HepG2 (cell line): ENCODE measurements around the gene RAB20. TPM values are rescaled to one million over a fixed set of nuclear protein-coding genes. Genes with fewer than 3 reads are reported as not detected.

Source experiments
- ATAC-seq: fragments of 200-7000 bp; cut with Tn5 transposase; 3 replicates; pipeline ENCODE4 v1.9.1; 2020; ENCODE audit warnings: mild to moderate bottlenecking, moderate library complexity
- BruUV-seq: library from RNA; stranded (reverse); fragments of 400-500 nt; replicated peaks from 2 replicates; lab custom pipeline; 2021; lab: Mats Ljungman, UMichigan
- CTCF ChIA-PET: fragments of 300-600 bp; formaldehyde crosslinking; extraction: SDS; loops from one replicate; lab custom pipeline; 2021; ENCODE audit warnings: low total read pairs, inconsistent platforms, low intra/inter-chr PET ratio; lab: Yijun Ruan, JAX
- POLR2A ChIA-PET: fragments of 350-600 bp; sonication (Branson Sonifier 250); formaldehyde crosslinking; loops from one replicate; lab custom pipeline; 2020; ENCODE audit warnings: antibody characterized with exemption, inconsistent platforms; lab: Yijun Ruan, JAX
- DNase-seq: peaks from one replicate; pipeline ENCODE4 v3.0.0-alpha.2; 2015; ENCODE audit warnings: low spot score
- FAIRE-seq: peaks from 3 replicates; lab custom pipeline; 2011; peaks lifted over from hg19 to GRCh38; lab: Jason Lieb, UNC
- H2AFZ ChIP-seq: one replicate; pipeline ENCODE4 v1.6.1; 2011; ENCODE audit warnings: low read length, inconsistent platforms
- H3K27ac ChIP-seq: fragments of 300-600 bp; 3 replicates; pipeline ENCODE4 v1.8.0; 2011; ENCODE audit warnings: mixed run types, mild to moderate bottlenecking, mixed read lengths, low read length, inconsistent platforms; ENCODE audit not compliant: insufficient read depth; ENCODE audit errors: extremely low read length
- H3K27me3 ChIP-seq, 2 experiments: fragments of 200-600 bp in 1 of 2; 2 replicates in 1 of 2; 3 replicates in 1 of 2; pipeline versions ENCODE4 v1.6.0 to v1.8.0; 2011; ENCODE audit warnings: low read length in 2 of 2, mild to moderate bottlenecking in 2 of 2, moderate library complexity in 2 of 2, inconsistent platforms in 1 of 2; ENCODE audit not compliant: insufficient read depth in 2 of 2, control insufficient read depth in 1 of 2
- H3K36me3 ChIP-seq, 2 experiments: fragments of 200-600 bp in 1 of 2; replicated peaks in 1 of 2; 2 replicates in 1 of 2; 3 replicates in 1 of 2; pipeline versions ENCODE4 v1.5.1 to v1.8.0; 2011; ENCODE audit warnings: low read length in 2 of 2, inconsistent platforms in 1 of 2; ENCODE audit not compliant: insufficient read depth in 2 of 2, control insufficient read depth in 1 of 2
- H3K4me1 ChIP-seq: 2 replicates; pipeline ENCODE4 v1.5.1; 2012; ENCODE audit warnings: low read length, inconsistent platforms; ENCODE audit not compliant: insufficient read depth
- H3K4me2 ChIP-seq: 2 replicates; pipeline ENCODE4 v1.6.0; 2011; ENCODE audit warnings: low read depth, low read length, inconsistent platforms
- H3K4me3 ChIP-seq, 3 experiments: fragments of 200-600 bp in 1 of 3; sonication (generic), shearing (Covaris generic) in 1 of 3; replicated peaks in 1 of 3; 2 replicates each; pipeline ENCODE4 v1.5.1; 2011 to 2016; ENCODE audit warnings: low read length in 3 of 3, inconsistent platforms in 2 of 3, low read depth in 2 of 3, mild to moderate bottlenecking in 2 of 3, control low read depth in 1 of 3, mixed read lengths in 1 of 3; ENCODE audit not compliant: insufficient read depth in 1 of 3
- H3K79me2 ChIP-seq: one replicate; pipeline ENCODE4 v1.6.1; 2011; ENCODE audit warnings: low read length, inconsistent platforms; ENCODE audit not compliant: insufficient read depth
- H3K9ac ChIP-seq: 2 replicates; pipeline ENCODE4 v1.6.0; 2011; ENCODE audit warnings: mild to moderate bottlenecking, low read depth, low read length, inconsistent platforms; ENCODE audit not compliant: insufficient read depth
- H3K9me3 ChIP-seq: 2 replicates; pipeline ENCODE4 v1.5.1; 2012; ENCODE audit warnings: mild to moderate bottlenecking, low read length
- H4K20me1 ChIP-seq: 2 replicates; pipeline ENCODE4 v1.6.0; 2011; ENCODE audit warnings: inconsistent platforms, mild to moderate bottlenecking, low read length, moderate library complexity; ENCODE audit not compliant: insufficient read depth
- AKAP8 ChIP-seq: sonication (generic); formaldehyde crosslinking; IDR thresholded peaks from 2 replicates; pipeline ENCODE4 v1.5.1; 2020; ENCODE audit warnings: mild to moderate bottlenecking, missing genetic modification reagents
- KDM1A ChIP-seq: IDR thresholded peaks from 2 replicates; pipeline ENCODE4 v1.6.1; 2016; ENCODE audit warnings: missing compliant biosample characterization
- STAG1 ChIP-seq: sonication (generic); formaldehyde crosslinking; IDR thresholded peaks from 2 replicates; pipeline ENCODE4 v1.4.0; 2020; ENCODE audit warnings: missing genetic modification reagents
- TEAD2 ChIP-seq: sonication (generic); formaldehyde crosslinking; IDR thresholded peaks from 2 replicates; pipeline ENCODE4 v1.9.0; 2021; ENCODE audit warnings: missing genetic modification reagents
- XBP1 ChIP-seq: sonication (generic); formaldehyde crosslinking; IDR thresholded peaks from 2 replicates; pipeline ENCODE4 v1.5.0; 2020; ENCODE audit warnings: missing genetic modification reagents
- ZNF382 ChIP-seq: sonication (generic); formaldehyde crosslinking; IDR thresholded peaks from 2 replicates; pipeline ENCODE4 v1.5.0; 2020; ENCODE audit warnings: missing genetic modification reagents, mild to moderate bottlenecking, borderline replicate concordance
- ZNF619 ChIP-seq: sonication (generic); formaldehyde crosslinking; IDR thresholded peaks from 2 replicates; pipeline ENCODE4 v1.4.0; 2020; ENCODE audit warnings: mild to moderate bottlenecking, missing genetic modification reagents
- ZNF746 ChIP-seq: sonication (generic); formaldehyde crosslinking; IDR thresholded peaks from 2 replicates; pipeline ENCODE4 v1.8.0; 2022; ENCODE audit warnings: mild to moderate bottlenecking, missing genetic modification reagents
- ZNF768 ChIP-seq: sonication (generic); formaldehyde crosslinking; IDR thresholded peaks from 2 replicates; pipeline ENCODE4 v1.4.0; 2020; ENCODE audit warnings: missing genetic modification reagents
- WGBS: methylation state at CpG from one replicate; pipeline ENCODE4 v1.1.6; 2017; ENCODE audit warnings: low lambda C conversion rate; 5-methylcytosine and 5-hydroxymethylcytosine counted together
- in situ Hi-C: cut with HindIII; loops from 2 replicates; pipeline ENCODE4 v1.10.0; 2017; ENCODE audit warnings: low pct_unique_long_range_greater_than_20kb; ENCODE audit not compliant: extremely low pct_ligation_motif_present
- intact Hi-C: fragments of 100-400 bp; cut with micrococcal nuclease; formaldehyde crosslinking; loops from one replicate; pipeline ENCODE4 v1.10.0; 2022; ENCODE audit not compliant: unreplicated experiment
- polyA plus RNA-seq, 8 experiments: library from polyadenylated mRNA; depleted of rRNA in 3 of 8; stranded (reverse) in 7 of 8; unstranded in 1 of 8; fragments of >200 nt; fragmentation: Illumina TruSeq in 4 of 8; extraction: Trizol in 4 of 8; gene quantifications; 2 replicates each; pipeline versions ENCODE4 v1.2.1 to v1.2.3, GENCODE V29; 2011 to 2016; ENCODE audit warnings: low read depth in 4 of 8, missing spikeins in 1 of 8, mixed read lengths in 1 of 8; ENCODE audit not compliant: insufficient read depth in 1 of 8
- total RNA-seq, 5 experiments: library from RNA; depleted of rRNA; stranded (reverse); fragments of >200 nt; fragmentation: Illumina TruSeq; extraction: Trizol; gene quantifications; 2 replicates each; pipeline ENCODE4 v1.2.3, GENCODE V29; 2016; ENCODE audit warnings: low read depth in 1 of 5
- TF ChIP-seq, protein P1 (sequence below): sonication (generic); formaldehyde crosslinking; IDR thresholded peaks from 2 replicates; pipeline ENCODE4 v1.4.0; 2020; ENCODE audit warnings: mild to moderate bottlenecking, missing genetic modification reagents
- TF ChIP-seq, protein P2 (sequence below): sonication (generic); formaldehyde crosslinking; IDR thresholded peaks from 2 replicates; pipeline ENCODE4 v1.8.0; 2022; ENCODE audit warnings: missing genetic modification reagents, mild to moderate bottlenecking, moderate library complexity, borderline replicate concordance
- TF ChIP-seq, protein P3 (sequence below): sonication (generic); formaldehyde crosslinking; IDR thresholded peaks from 2 replicates; pipeline ENCODE4 v1.5.0; 2020; ENCODE audit warnings: mild to moderate bottlenecking, low read depth, missing genetic modification reagents, borderline replicate concordance

The RAB20 gene
- total and polyA plus RNA-seq, 2 of the 13 experiments (the other 11 are each of a cell fraction or from before 2014, with no cell fraction given) = 15.6 to 30.5 TPM

DNA sequence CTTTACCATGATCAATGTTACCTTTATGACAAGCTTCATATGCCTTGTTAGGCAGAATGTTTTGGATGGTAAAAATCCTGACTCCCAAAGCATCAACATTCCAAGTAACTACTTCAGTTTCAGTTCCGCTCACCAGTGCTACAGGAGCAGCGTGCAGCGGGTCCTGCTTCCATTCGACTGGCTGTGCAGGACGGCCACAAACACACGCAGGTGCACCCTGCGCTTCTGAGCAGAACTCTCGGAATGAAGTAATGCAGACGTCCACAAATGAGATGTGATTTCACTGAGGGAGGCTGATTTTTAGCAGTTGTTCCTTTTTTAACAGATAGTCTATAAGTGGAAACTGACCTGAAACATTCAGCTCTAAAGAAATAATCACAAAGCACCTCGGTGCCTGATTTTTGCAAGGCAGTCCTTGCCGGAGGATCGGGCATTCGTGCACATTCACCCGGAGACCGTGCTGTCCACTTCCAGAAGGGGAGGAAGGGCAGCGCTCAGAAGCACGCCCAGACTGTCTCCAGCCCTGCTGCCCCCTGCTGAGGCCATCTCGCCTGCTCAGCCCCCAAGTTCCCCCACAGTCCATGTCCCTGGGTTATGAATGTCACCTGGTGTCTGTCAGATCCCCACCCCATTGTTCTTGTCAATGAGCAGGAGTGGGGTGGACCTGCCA lies 85.8 kb downstream of the RAB20 start:
- ATAC-seq (peak; percentile 70), FAIRE-seq (no peak), DNase-seq (no peak)
- H3K79me2 ChIP-seq = no peaks in the 10 kb centered on the region
- BruUV-seq = no TSS peak
- peak overlapping the region in 1 of 3 experiments; percentile 27; a peak in 1 of 6 replicates for H3K4me3 ChIP-seq
- WGBS = 11% methylated on average over 16 of the region's 18 CpGs
- no peaks in the 10 kb centered on the region for H3K36me3 ChIP-seq
- CTCF ChIA-PET = no interaction called here
- H3K9me3 ChIP-seq = no peaks in the 10 kb centered on the region
- no peaks in the 10 kb centered on the region for H4K20me1 ChIP-seq
- TF ChIP-seq AKAP8 (CRISPR knock-in tag) = no peak
- no peak for TF ChIP-seq ZNF768
- no peak for TF ChIP-seq XBP1
- TF ChIP-seq, protein P1, sequence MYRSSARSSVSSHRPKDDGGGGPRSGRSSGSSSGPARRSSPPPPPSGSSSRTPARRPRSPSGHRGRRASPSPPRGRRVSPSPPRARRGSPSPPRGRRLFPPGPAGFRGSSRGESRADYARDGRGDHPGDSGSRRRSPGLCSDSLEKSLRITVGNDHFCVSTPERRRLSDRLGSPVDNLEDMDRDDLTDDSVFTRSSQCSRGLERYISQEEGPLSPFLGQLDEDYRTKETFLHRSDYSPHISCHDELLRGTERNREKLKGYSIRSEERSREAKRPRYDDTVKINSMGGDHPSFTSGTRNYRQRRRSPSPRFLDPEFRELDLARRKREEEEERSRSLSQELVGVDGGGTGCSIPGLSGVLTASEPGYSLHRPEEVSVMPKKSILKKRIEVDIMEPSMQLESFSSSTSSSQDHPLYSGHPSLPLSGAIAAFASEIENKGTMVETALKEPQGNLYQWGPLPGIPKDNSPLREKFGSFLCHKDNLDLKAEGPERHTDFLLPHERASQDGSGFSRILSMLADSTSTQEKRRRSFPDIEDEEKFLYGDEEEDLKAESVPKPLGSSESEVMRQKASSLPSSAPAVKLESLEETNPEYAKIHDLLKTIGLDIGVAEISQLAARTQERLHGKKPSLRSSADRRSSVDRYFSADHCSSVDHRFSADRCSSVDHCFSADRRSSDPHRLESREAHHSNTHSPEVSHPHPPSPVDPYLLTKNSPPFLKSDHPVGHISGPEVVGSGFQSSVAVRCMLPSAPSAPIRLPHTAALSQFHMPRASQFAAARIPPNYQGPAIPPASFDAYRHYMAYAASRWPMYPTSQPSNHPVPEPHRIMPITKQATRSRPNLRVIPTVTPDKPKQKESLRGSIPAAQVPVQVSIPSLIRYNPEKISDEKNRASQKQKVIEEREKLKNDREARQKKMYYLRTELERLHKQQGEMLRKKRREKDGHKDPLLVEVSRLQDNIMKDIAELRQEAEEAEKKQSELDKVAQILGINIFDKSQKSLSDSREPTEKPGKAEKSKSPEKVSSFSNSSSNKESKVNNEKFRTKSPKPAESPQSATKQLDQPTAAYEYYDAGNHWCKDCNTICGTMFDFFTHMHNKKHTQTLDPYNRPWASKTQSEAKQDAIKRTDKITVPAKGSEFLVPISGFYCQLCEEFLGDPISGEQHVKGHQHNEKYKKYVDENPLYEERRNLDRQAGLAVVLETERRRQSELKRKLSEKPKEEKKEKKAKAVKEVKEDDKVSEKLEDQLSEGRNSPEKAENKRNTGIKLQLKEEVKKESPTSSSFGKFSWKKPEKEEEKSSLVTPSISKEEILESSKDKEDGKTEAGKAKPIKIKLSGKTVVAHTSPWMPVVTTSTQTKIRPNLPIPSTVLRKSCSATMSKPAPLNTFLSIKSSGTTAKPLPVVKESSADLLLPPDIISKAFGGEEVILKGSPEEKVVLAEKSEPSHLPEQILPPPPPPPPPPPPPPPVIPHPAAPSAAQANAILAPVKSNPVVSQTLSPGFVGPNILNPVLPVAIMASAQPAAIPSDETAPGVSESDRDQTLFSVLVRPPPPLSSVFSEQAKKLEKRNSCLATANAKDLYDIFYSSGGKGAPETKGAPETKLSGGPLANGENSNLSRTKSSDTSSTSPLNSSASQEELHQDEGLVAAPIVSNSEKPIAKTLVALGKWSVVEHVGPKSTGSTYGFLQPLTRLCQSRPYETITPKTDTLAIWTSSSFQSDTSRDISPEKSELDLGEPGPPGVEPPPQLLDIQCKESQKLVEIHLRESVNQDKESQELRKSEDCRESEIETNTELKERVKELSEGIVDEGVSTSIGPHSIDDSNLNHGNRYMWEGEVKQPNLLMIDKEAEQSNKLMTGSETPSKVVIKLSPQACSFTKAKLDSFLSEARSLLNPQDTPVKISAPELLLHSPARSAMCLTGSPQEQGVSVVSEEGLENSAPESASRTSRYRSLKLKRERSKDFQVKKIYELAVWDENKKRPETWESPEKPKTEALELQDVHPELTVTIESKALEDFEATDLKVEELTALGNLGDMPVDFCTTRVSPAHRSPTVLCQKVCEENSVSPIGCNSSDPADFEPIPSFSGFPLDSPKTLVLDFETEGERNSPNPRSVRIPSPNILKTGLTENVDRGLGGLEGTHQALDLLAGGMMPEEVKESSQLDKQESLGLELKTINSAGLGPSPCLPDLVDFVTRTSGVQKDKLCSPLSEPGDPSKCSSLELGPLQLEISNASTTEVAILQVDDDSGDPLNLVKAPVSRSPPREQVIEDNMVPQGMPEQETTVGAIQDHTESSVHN (CRISPR knock-in tag) = no peak
- TF ChIP-seq, protein P2, sequence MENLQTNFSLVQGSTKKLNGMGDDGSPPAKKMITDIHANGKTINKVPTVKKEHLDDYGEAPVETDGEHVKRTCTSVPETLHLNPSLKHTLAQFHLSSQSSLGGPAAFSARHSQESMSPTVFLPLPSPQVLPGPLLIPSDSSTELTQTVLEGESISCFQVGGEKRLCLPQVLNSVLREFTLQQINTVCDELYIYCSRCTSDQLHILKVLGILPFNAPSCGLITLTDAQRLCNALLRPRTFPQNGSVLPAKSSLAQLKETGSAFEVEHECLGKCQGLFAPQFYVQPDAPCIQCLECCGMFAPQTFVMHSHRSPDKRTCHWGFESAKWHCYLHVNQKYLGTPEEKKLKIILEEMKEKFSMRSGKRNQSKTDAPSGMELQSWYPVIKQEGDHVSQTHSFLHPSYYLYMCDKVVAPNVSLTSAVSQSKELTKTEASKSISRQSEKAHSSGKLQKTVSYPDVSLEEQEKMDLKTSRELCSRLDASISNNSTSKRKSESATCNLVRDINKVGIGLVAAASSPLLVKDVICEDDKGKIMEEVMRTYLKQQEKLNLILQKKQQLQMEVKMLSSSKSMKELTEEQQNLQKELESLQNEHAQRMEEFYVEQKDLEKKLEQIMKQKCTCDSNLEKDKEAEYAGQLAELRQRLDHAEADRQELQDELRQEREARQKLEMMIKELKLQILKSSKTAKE (CRISPR knock-in tag) = no peak
- TF ChIP-seq KDM1A (CRISPR knock-in tag) = no peak
- no peak for TF ChIP-seq ZNF619 (CRISPR knock-in tag)
- TF ChIP-seq, protein P3, sequence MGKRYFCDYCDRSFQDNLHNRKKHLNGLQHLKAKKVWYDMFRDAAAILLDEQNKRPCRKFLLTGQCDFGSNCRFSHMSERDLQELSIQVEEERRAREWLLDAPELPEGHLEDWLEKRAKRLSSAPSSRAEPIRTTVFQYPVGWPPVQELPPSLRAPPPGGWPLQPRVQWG (CRISPR knock-in tag) = no peak
- no peak for TF ChIP-seq STAG1 (CRISPR knock-in tag)
- no peak for TF ChIP-seq TEAD2 (CRISPR knock-in tag)
- no peak for TF ChIP-seq ZNF746 (CRISPR knock-in tag)
- TF ChIP-seq ZNF382 = no peak
- no peak overlapping the region for H3K27ac ChIP-seq
- in situ Hi-C loops = no loop called here
- peak overlapping the region; percentile 37 for H3K4me2 ChIP-seq
- H3K9ac ChIP-seq = no peak overlapping the region
- intact Hi-C loops = no loop called here
- H2AFZ ChIP-seq = peak overlapping the region; percentile 57
- POLR2A ChIA-PET = no interaction called here
- peaks cover 15% of the 10 kb centered on the region for H3K4me1 ChIP-seq
- peaks cover 4 to 78% of the 10 kb centered on the region in 2 experiments for H3K27me3 ChIP-seq
